NT2/D1 (cell line): Measurements from ENCODE around the gene RNF169.

Experiments used
- SUZ12 ChIP-seq: IDR thresholded peaks from 2 replicates; pipeline ENCODE4 v1.6.1; 2011; ENCODE audit not compliant: insufficient read length, insufficient read depth; ENCODE audit errors: extremely low read depth
- YY1 ChIP-seq: IDR thresholded peaks from 2 replicates; pipeline ENCODE4 v1.6.1; 2011; ENCODE audit not compliant: insufficient read length, insufficient read depth
- ZNF274 ChIP-seq: IDR thresholded peaks from 2 replicates; pipeline ENCODE4 v1.6.1; 2011; ENCODE audit warnings: mild to moderate bottlenecking, low read depth, low read length

DNA sequence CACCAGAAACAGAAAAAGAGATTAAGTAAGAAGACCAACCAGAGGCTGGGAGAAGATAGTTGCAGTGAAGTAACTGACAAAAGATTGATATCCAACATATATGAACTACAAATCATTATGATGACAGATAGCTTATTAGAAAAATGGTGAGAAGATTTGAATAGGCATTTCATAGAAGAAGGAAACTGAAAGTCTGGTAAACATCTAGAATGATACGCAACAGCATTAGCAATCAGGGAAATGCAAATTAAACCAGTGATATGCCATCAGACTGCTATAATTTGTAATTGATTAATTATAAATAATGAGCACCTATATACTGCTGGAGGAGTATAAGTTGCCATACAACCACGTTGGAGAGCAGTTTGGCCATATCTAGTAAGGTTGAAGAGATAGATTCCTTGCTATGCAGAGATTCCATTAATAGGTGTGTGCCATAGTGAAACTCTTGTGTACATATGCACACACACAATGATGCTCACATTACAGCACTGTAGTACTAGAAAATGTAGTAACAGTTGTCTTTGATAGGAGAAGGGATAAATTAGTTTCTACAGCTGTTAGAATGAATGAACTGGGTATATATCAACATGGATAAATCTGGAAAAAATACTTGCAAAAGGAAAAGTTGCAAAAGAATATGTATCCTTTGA is 20.5 kb downstream of the RNF169 start:
- TF ChIP-seq ZNF274 (no peak), YY1 (no peak), SUZ12 (no peak)
